GM18951 (cell line): Measurements from ENCODE around the gene PTGES3L.
A peak's percentile ranks its signal among the peaks of the same experiment; 100 is the strongest.

Experiments used
- POLR2A ChIP-seq: IDR thresholded peaks from 4 replicates; pipeline ENCODE4 v1.6.1; 2011; ENCODE audit warnings: mild to moderate bottlenecking; ENCODE audit not compliant: insufficient read length, insufficient read depth; ENCODE audit errors: extremely low read depth
- in situ Hi-C: fragments of 300-500 bp; cut with MboI; formaldehyde crosslinking; loops from one replicate; pipeline ENCODE4 v1.12.0; 2022; ENCODE audit warnings: low sequenced_read_pairs, mixed read lengths, inconsistent platforms; ENCODE audit not compliant: unreplicated experiment

PTGES3L gene

GRCh38 chr17:42979511-42980273 is at the start of gene PTGES3L:
TSS of gene PTGES3L (minus strand) at chr17:42980080. CDS start at chr17:42980053, 27 bp downstream.
- in situ Hi-C loops = no loop called here
- TF ChIP-seq POLR2A = no peak

DNA sequence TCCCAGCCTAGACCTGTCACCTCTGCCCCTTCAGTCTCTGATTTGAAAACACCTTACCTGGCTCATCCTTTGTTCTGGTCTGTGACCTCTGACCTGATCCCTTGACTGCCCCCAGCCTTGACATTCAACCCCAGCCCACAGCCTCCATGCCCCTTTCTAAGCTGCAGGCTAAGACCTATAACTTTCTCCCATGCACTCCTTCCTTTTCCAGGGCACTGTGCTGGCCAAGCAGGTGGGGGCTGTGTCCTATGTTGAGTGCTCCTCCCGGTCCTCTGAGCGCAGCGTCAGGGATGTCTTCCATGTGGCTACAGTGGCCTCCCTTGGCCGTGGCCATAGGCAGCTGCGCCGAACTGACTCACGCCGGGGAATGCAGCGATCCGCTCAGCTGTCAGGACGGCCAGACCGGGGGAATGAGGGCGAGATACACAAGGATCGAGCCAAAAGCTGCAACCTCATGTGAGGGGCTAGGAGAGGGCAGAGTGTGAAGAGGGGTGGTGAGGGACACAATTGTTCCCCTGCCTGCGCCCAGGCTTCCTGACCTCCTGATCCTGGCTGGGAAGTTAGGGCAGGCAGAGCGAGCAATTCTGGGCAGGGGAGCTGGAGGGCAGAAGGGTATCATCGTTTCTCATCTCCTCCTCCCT is 48.5 kb upstream of the PTGES3L start:
- in situ Hi-C loops = loop anchor here (25.0 kb wide), 1 partner anchor 284 kb away; no protein-coding TSS in a partner anchor
- no peak for TF ChIP-seq POLR2A

- no peak for TF ChIP-seq POLR2A
- in situ Hi-C loops = loop anchor here (25.0 kb wide), 1 partner anchor 285 kb away; no protein-coding TSS in a partner anchor
Observed at GRCh38 chr17:43027091-43028032, 47.5 kb upstream of the PTGES3L start.

GRCh38 chr17:43026595-43026994 is 46.7 kb upstream of the PTGES3L start:
- in situ Hi-C loops = loop anchor here (25.0 kb wide), 1 partner anchor 286 kb away; no protein-coding TSS in a partner anchor
- TF ChIP-seq POLR2A = no peak

- TF ChIP-seq POLR2A = no peak
- in situ Hi-C loops = loop anchor here (25.0 kb wide), 1 partner anchor 286 kb away; no protein-coding TSS in a partner anchor
Observed at GRCh38 chr17:43025766-43026537, 46.1 kb upstream of the PTGES3L start.

- in situ Hi-C loops = loop anchor here (25.0 kb wide), 1 partner anchor 287 kb away; no protein-coding TSS in a partner anchor
- TF ChIP-seq POLR2A = no peak
Observed at GRCh38 chr17:43025290-43025657, 45.4 kb upstream of the PTGES3L start.

DNA sequence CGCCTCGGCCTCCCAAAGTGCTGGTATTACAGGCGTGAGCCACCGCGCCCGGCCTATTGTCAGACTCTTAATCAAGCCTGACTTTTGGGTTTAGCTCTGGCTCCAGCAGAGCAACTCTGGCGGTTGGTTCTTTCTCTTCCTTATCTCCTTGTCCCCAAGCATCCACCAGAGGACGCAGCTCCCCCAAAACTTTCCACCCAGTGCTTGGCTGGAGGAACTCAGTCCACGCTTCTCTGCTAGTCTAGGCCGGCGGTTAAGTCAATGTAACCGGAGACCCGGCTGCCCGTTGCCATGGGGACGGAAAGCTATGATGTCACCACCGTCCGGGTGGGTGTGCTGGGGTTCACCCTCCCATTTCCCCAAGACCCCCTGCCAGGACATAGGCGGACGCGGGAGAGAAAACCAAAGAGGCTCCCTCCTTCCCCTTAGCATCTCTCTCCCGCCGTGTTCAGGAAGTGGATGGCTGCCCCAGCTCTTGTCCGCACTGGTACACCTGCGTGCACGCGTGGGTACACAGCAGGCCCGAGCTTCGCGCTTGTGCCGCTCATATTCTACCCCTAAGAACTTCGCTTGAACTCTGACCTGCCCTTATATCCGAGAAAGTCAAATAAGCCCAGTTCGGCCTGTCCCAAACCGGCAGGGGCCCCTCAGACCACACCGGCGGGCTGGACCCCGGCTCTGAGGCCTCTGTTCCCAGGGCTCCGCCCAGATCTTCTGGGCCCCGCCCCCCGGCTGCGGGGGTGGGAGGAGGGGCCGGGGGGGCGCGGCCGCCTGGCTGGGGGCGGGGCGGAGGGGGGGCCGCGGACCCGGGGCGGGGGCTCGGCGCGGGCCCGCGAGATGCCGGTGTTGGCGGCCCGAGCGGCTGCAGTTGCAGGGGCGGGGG is 44.8 kb upstream of the PTGES3L start, which contains the start of gene RND2:
Gene RND2, plus strand, starts transcription at position 825 of the 883 bp plus-strand sequence. CDS start 117 bp downstream, outside the sequence.
- no peak for TF ChIP-seq POLR2A
- in situ Hi-C loops = loop anchor here (25.0 kb wide), 1 partner anchor 288 kb away; no protein-coding TSS in a partner anchor

- in situ Hi-C loops = no loop called here
- TF ChIP-seq POLR2A = peak; percentile 23
Observed at GRCh38 chr17:43021741-43022512, 42.0 kb upstream of the PTGES3L start, which contains the start of gene VAT1. TSS of gene VAT1 (minus strand) at chr17:43022385. CDS start at chr17:43022322, 63 bp downstream.

DNA sequence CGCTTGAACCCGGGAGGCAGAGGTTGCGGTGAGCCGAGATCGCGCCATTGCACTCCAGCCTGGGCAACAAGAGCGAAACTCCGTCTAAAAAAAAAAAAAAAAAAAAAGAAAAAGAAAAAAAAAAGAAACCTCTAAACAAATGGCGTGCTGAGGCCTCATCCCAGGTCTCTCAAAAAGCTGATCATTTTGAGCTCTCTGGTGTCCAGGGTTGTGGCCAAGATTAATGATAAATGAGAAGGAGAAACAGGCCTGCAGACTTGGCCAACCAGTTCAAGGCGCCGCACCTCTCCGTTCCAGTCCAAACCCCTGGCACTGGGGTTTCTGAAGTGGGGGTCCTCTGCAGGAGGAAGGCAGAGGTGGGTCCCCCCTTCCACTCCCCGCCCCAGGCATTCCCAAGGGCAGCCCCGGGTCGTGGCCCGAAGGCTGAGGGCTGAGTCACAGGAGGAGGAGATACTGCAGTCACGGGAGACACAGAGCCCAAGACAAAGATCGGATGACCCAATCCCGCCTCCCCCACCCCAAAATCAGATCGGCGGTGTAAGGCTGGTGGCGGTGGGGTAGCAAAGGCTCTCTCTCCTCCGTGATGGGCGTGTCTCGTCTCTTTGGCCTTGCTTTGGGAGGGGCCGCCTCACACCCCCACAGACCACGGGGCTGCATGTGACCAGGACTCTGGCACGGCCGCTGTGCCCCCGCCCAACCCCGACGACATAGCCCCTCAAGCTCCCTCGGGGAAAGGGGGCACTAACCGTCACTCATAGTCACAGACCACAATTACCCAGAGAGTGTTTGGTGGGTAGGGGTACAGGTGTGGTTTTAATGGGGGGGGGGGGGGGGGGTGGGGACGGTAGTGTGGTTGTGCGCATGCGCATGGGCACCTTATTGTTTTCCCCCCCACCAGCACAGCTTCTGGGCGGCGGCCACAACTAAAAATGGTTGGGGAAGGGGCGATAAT is 41.2 kb upstream of the PTGES3L start:
- no peak for TF ChIP-seq POLR2A
- in situ Hi-C loops = no loop called here

GRCh38 chr17:43020030-43020621 is 40.2 kb upstream of the PTGES3L start:
- in situ Hi-C loops = no loop called here
- no peak for TF ChIP-seq POLR2A
